MM.1S (cell line): ENCODE results near the gene STARD5.

Experiments
- DNase-seq: peaks from one replicate; pipeline ENCODE4 v3.0.0-alpha.2; 2015
- H2AFZ ChIP-seq: fragments of 300-600 bp; sonication (generic); 2 replicates; pipeline ENCODE4 v1.6.0; 2016; ENCODE audit warnings: antibody characterized with exemption, low read length
- H3F3A ChIP-seq: fragments of 300-600 bp; sonication (generic); 2 replicates; pipeline ENCODE4 v1.6.1; 2016; ENCODE audit warnings: mild to moderate bottlenecking, antibody characterized with exemption, low read length, moderate library complexity, mixed read lengths; ENCODE audit not compliant: insufficient read depth
- H3K27ac ChIP-seq: fragments of 300-600 bp; sonication (generic); 2 replicates; pipeline ENCODE4 v1.5.1; 2016; ENCODE audit warnings: mild to moderate bottlenecking, low read length
- H3K27me3 ChIP-seq: fragments of 300-600 bp; sonication (generic); replicated peaks from 2 replicates; pipeline ENCODE4 v1.6.0; 2016; ENCODE audit warnings: low read length; ENCODE audit not compliant: insufficient read depth
- H3K36me3 ChIP-seq: fragments of 300-600 bp; sonication (generic); replicated peaks from 2 replicates; pipeline ENCODE4 v1.6.1; 2016; ENCODE audit warnings: mild to moderate bottlenecking, low read length, mixed read lengths; ENCODE audit not compliant: insufficient read depth
- H3K4me1 ChIP-seq: fragments of 300-600 bp; sonication (generic); 2 replicates; pipeline ENCODE4 v1.6.1; 2016; ENCODE audit warnings: low read length, mixed read lengths
- H3K4me2 ChIP-seq: fragments of 300-600 bp; sonication (generic); 2 replicates; pipeline ENCODE4 v1.6.0; 2016; ENCODE audit warnings: low read depth, low read length
- H3K4me3 ChIP-seq: fragments of 300-600 bp; sonication (generic); 2 replicates; pipeline ENCODE4 v1.5.1; 2016; ENCODE audit warnings: low read length, mixed read lengths
- H3K79me2 ChIP-seq: fragments of 300-600 bp; sonication (generic); 2 replicates; pipeline ENCODE4 v1.6.1; 2016; ENCODE audit warnings: mixed run types, low read length, mixed read lengths
- H3K9ac ChIP-seq: fragments of 300-600 bp; sonication (generic); 2 replicates; pipeline ENCODE4 v1.6.1; 2016; ENCODE audit warnings: low read length, mixed read lengths
- H3K9me2 ChIP-seq: fragments of 300-600 bp; sonication (generic); replicated peaks from 2 replicates; pipeline ENCODE4 v1.6.1; 2016; ENCODE audit warnings: mild to moderate bottlenecking, low read length, mixed read lengths; ENCODE audit not compliant: insufficient read depth
- H3K9me3 ChIP-seq: fragments of 300-600 bp; sonication (generic); replicated peaks from 2 replicates; pipeline ENCODE4 v1.6.1; 2016; ENCODE audit warnings: mild to moderate bottlenecking, low read length, mixed read lengths; ENCODE audit not compliant: insufficient read depth
- H4K20me1 ChIP-seq: fragments of 300-600 bp; sonication (generic); 2 replicates; pipeline ENCODE4 v1.6.1; 2016; ENCODE audit warnings: mild to moderate bottlenecking, low read length, moderate library complexity, mixed read lengths; ENCODE audit not compliant: insufficient read depth
- CTCF ChIP-seq: fragments of 300-600 bp; sonication (generic); IDR thresholded peaks from 2 replicates; pipeline ENCODE4 v1.5.1; 2016; ENCODE audit warnings: antibody characterized with exemption, low read length, mixed read lengths
- EZH2 ChIP-seq: fragments of 300-600 bp; sonication (generic); optimal IDR thresholded peaks from 2 replicates; pipeline ENCODE3; 2017; ENCODE audit warnings: low read depth, mild to moderate bottlenecking, antibody characterized with exemption, low read length, mixed read lengths
- EZH2phosphoT487 ChIP-seq: fragments of 300-600 bp; sonication (generic); IDR thresholded peaks from 2 replicates; pipeline ENCODE4 v1.6.1; 2018; ENCODE audit warnings: antibody characterized with exemption, low read length

STARD5 gene

GRCh38 chr15:81323944-81324881, at the start of gene STARD5:
TSS of gene STARD5 (minus strand) at chr15:81324141. CDS start at chr15:81324099, 42 bp downstream.
- Histone ChIP-seq H3K27ac (peak within 1 kb of the TSS; percentile 75; the same call in 1 of the 2 replicates), H2AFZ (peak within 1 kb of the TSS; percentile 79)

GRCh38 chr15:81373176-81373575, 49.2 kb upstream of the STARD5 start:
- H3K4me1 ChIP-seq = no peaks in the 10 kb centered on the region
- H3K36me3 ChIP-seq = no peaks in the 10 kb centered on the region
- H3K9ac ChIP-seq = no peak overlapping the region
- no peak overlapping the region for H2AFZ ChIP-seq
- no peak for DNase-seq
- H3K27ac ChIP-seq = no peak overlapping the region
- no peaks in the 10 kb centered on the region for H3K9me2 ChIP-seq
- H4K20me1 ChIP-seq = no peaks in the 10 kb centered on the region
- TF ChIP-seq EZH2 = no peak
- no peak for TF ChIP-seq EZH2phosphoT487
- no peak for TF ChIP-seq CTCF
- H3K4me2 ChIP-seq = no peak overlapping the region
- no peaks in the 10 kb centered on the region for H3K27me3 ChIP-seq
- H3K9me3 ChIP-seq = no peaks in the 10 kb centered on the region
- H3K4me3 ChIP-seq = no peak overlapping the region
- H3K79me2 ChIP-seq = no peaks in the 10 kb centered on the region
- H3F3A ChIP-seq = no peaks in the 10 kb centered on the region

More at GRCh38 chr15:81323944-81324881, at the start of gene STARD5:
- peak; percentile 99 for DNase-seq
- H3K9ac ChIP-seq = peak within 1 kb of the TSS; percentile 93
- no peak for TF ChIP-seq EZH2
- TF ChIP-seq CTCF = no peak
- no peak for TF ChIP-seq EZH2phosphoT487
- H3K4me2 ChIP-seq = peak within 1 kb of the TSS; percentile 91
- H4K20me1 ChIP-seq = no peaks in the 10 kb centered on the region
- peaks cover 59% of the 10 kb centered on the region for H3F3A ChIP-seq
- no peaks in the 10 kb centered on the region for H3K9me2 ChIP-seq
- H3K79me2 ChIP-seq = peaks cover 86% of the 10 kb centered on the region
- H3K9me3 ChIP-seq = no peaks in the 10 kb centered on the region
- peaks cover 25% of the 10 kb centered on the region for H3K36me3 ChIP-seq
- peak within 1 kb of the TSS; percentile 98 for H3K4me3 ChIP-seq
- no peaks in the 10 kb centered on the region for H3K27me3 ChIP-seq
- peaks cover 71% of the 10 kb centered on the region for H3K4me1 ChIP-seq

DNA sequence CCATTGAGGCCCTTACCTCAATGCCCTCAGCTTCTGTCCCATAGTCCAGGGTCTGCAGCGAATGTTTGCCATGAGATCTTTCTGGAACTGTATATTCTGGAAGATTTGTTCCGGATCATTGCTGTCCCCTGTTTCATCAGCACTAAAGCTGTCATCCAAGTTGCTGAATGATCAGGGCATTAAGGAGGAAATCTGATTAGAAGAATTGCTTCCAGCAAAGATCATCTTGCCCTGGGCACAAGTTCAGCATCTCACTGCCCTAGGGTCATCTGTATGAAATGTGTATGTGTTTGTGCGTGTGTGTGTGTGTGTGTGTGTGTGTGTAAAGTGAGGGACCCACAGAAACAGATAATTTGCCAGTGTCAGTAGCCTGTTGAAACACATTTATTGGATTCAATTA, 48.6 kb upstream of the STARD5 start:
- Histone ChIP-seq H3K9me3 (no peaks in the 10 kb centered on the region), H3K4me2 (no peak overlapping the region), H3F3A (no peaks in the 10 kb centered on the region), H3K79me2 (no peaks in the 10 kb centered on the region), H3K4me1 (no peaks in the 10 kb centered on the region), H3K27me3 (no peaks in the 10 kb centered on the region), H3K9me2 (no peaks in the 10 kb centered on the region), H3K4me3 (no peak overlapping the region), H3K36me3 (no peaks in the 10 kb centered on the region), H2AFZ (no peak overlapping the region), H3K27ac (no peak overlapping the region), H3K9ac (no peak overlapping the region), H4K20me1 (no peaks in the 10 kb centered on the region)
- no peak for TF ChIP-seq EZH2
- no peak for TF ChIP-seq EZH2phosphoT487
- no peak for DNase-seq
